LNCaP clone FGC (cell line): ENCODE measurements around the gene CACNA1C.

Source experiments
- DNase-seq: peaks from one replicate; pipeline ENCODE4 v3.0.0-alpha.2; 2011; ENCODE audit warnings: low read depth
- H3K4me3 ChIP-seq: 2 replicates; pipeline ENCODE4 v1.5.1; 2011; ENCODE audit warnings: mild to moderate bottlenecking, low read depth, low read length, control low read depth
- CTCF ChIP-seq: IDR thresholded peaks from 2 replicates; pipeline ENCODE4 v1.5.1; 2012; ENCODE audit warnings: mild to moderate bottlenecking; ENCODE audit not compliant: control insufficient read depth, insufficient read depth; ENCODE audit errors: extremely low read depth

Gene CACNA1C

GRCh38 chr12:2304223-2304622 lies 251.4 kb downstream of the CACNA1C start:
- no peak for TF ChIP-seq CTCF
- DNase-seq, result no peak
- H3K4me3 ChIP-seq, result no peak overlapping the region

- no peak overlapping the region for H3K4me3 ChIP-seq
- no peak for TF ChIP-seq CTCF
- no peak for DNase-seq
These were observed 253.2 kb downstream of the CACNA1C start for GRCh38 chr12:2306012-2306411.

- no peak overlapping the region for H3K4me3 ChIP-seq
- DNase-seq, result no peak
- TF ChIP-seq CTCF, result no peak
These were observed 253.9 kb downstream of the CACNA1C start for GRCh38 chr12:2306735-2307134.

- no peak for DNase-seq
- H3K4me3 ChIP-seq, result no peak overlapping the region
- TF ChIP-seq CTCF, result no peak
These were observed 254.8 kb downstream of the CACNA1C start for GRCh38 chr12:2307550-2307949.

GRCh38 chr12:2309647-2310046 lies 256.9 kb downstream of the CACNA1C start:
- no peak overlapping the region for H3K4me3 ChIP-seq
- TF ChIP-seq CTCF, result no peak
- DNase-seq, result no peak

- TF ChIP-seq CTCF, result no peak
- H3K4me3 ChIP-seq, result no peak overlapping the region
- DNase-seq, result no peak
These were observed 258.4 kb downstream of the CACNA1C start for GRCh38 chr12:2311020-2311778.

- TF ChIP-seq CTCF, result no peak
- no peak overlapping the region for H3K4me3 ChIP-seq
- DNase-seq, result no peak
These were observed 259.4 kb downstream of the CACNA1C start for GRCh38 chr12:2312175-2312574.
